SK-N-SH treated with all-trans-retinoic acid at 6 μM for 48 hours (cell line): ENCODE results near the gene DDX27.

Experiments
- ATAC-seq: fragments of 200-7000 bp; cut with Tn5 transposase; 3 replicates; pipeline ENCODE4 v1.9.1; 2020; ENCODE audit warnings: mild to moderate bottlenecking, moderate library complexity
- BACH2 ChIP-seq: fragments of 250-450 bp; sonication (Bioruptor Pico); IDR thresholded peaks from 2 replicates; pipeline ENCODE4 v1.9.0; 2021; ENCODE audit warnings: mild to moderate bottlenecking, borderline replicate concordance
- CSDC2 ChIP-seq: fragments of 250-450 bp; sonication (Bioruptor Pico); IDR thresholded peaks from 2 replicates; pipeline ENCODE4 v1.5.0; 2020; ENCODE audit warnings: mild to moderate bottlenecking, moderate library complexity
- ESRRG ChIP-seq: fragments of 250-450 bp; sonication (Bioruptor Pico); IDR thresholded peaks from 2 replicates; pipeline ENCODE4 v1.6.1; 2021; ENCODE audit warnings: mild to moderate bottlenecking
- GLIS3 ChIP-seq: fragments of 250-450 bp; sonication (Bioruptor Pico); IDR thresholded peaks from 2 replicates; pipeline ENCODE4 v1.5.0; 2020; ENCODE audit warnings: mild to moderate bottlenecking, moderate library complexity
- OSR1 ChIP-seq: fragments of 250-450 bp; sonication (Bioruptor Pico); IDR thresholded peaks from 2 replicates; pipeline ENCODE4 v1.8.0; 2022; ENCODE audit warnings: moderate library complexity, mild to moderate bottlenecking, inconsistent platforms
- RARB ChIP-seq: fragments of 250-450 bp; sonication (Bioruptor Pico); IDR thresholded peaks from 2 replicates; pipeline ENCODE4 v1.8.0; 2021; ENCODE audit warnings: mild to moderate bottlenecking, moderate library complexity
- SNAI2 ChIP-seq: fragments of 250-450 bp; sonication (Bioruptor Pico); IDR thresholded peaks from 2 replicates; pipeline ENCODE4 v1.5.0; 2020; ENCODE audit warnings: mild to moderate bottlenecking, moderate library complexity
- TOX ChIP-seq: fragments of 250-450 bp; sonication (Bioruptor Pico); IDR thresholded peaks from 2 replicates; pipeline ENCODE4 v1.8.0; 2021; ENCODE audit warnings: mild to moderate bottlenecking, moderate library complexity, borderline replicate concordance
- ZC3H10 ChIP-seq: fragments of 250-450 bp; sonication (Bioruptor Pico); IDR thresholded peaks from 2 replicates; pipeline ENCODE4 v1.5.1; 2021; ENCODE audit warnings: mild to moderate bottlenecking, moderate library complexity
- ZFP3 ChIP-seq: fragments of 250-450 bp; sonication (Bioruptor Pico); IDR thresholded peaks from 2 replicates; pipeline ENCODE4 v1.5.0; 2020; ENCODE audit warnings: mild to moderate bottlenecking, moderate library complexity
- ZFP30 ChIP-seq: fragments of 450-650 bp; formaldehyde crosslinking; IDR thresholded peaks from 2 replicates; pipeline ENCODE4 v1.5.0; 2022; ENCODE audit warnings: mild to moderate bottlenecking, moderate library complexity
- ZNF565 ChIP-seq: fragments of 450-650 bp; formaldehyde crosslinking; conservative IDR thresholded peaks from 2 replicates; pipeline ENCODE4 v1.5.0; 2020; ENCODE audit warnings: low read depth, mild to moderate bottlenecking, moderate library complexity
- ZNF70 ChIP-seq: fragments of 450-650 bp; formaldehyde crosslinking; IDR thresholded peaks from 2 replicates; pipeline ENCODE4 v1.5.0; 2020; ENCODE audit warnings: mild to moderate bottlenecking, moderate library complexity
- ZNF8 ChIP-seq: fragments of 450-650 bp; formaldehyde crosslinking; IDR thresholded peaks from 2 replicates; pipeline ENCODE4 v1.5.0; 2020; ENCODE audit warnings: mild to moderate bottlenecking, moderate library complexity
- TF ChIP-seq, protein P1 (sequence below): fragments of 250-450 bp; sonication (Bioruptor Pico); IDR thresholded peaks from 2 replicates; pipeline ENCODE4 v1.5.0; 2020; ENCODE audit warnings: mild to moderate bottlenecking, moderate library complexity
- TF ChIP-seq, protein P2 (sequence below): fragments of 250-450 bp; sonication (Bioruptor Pico); IDR thresholded peaks from 2 replicates; pipeline ENCODE4 v1.5.1; 2020; ENCODE audit warnings: low read depth, mild to moderate bottlenecking, moderate library complexity
- TF ChIP-seq, protein P3 (sequence below): fragments of 250-450 bp; sonication (Bioruptor Pico); IDR thresholded peaks from 2 replicates; pipeline ENCODE4 v1.8.0; 2020; ENCODE audit warnings: mild to moderate bottlenecking, moderate library complexity, borderline replicate concordance
- TF ChIP-seq, protein P4 (sequence below): fragments of 250-450 bp; sonication (Bioruptor Pico); IDR thresholded peaks from 2 replicates; pipeline ENCODE4 v1.8.0; 2021; ENCODE audit warnings: low read depth, mild to moderate bottlenecking, moderate library complexity, borderline replicate concordance
- TF ChIP-seq, protein P5 (sequence below): fragments of 250-450 bp; sonication (Bioruptor Pico); IDR thresholded peaks from 2 replicates; pipeline ENCODE4 v1.5.1; 2021; ENCODE audit warnings: mild to moderate bottlenecking, moderate library complexity

The DDX27 gene

DNA sequence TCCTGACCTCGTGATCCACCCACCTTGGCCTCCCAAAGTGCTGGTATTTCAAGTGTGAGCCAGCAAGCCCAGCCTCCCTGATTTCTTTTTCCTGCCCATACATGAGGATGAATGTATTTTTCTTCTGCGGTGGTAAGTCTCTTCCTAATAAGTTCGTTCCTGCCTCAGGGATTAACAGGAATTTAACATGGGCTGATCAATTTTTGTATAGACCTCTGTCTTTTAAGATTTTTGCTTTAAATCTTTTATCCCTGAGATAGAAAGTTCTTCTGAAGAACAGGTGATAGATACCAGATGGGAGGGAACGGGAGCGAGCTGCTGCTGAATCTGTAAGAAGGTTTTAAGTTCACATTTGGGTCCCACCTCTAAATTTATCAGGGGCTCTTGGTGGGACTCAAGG is 65.6 kb downstream of the DDX27 start:
- ATAC-seq: no peak
- TF ChIP-seq, protein P1, sequence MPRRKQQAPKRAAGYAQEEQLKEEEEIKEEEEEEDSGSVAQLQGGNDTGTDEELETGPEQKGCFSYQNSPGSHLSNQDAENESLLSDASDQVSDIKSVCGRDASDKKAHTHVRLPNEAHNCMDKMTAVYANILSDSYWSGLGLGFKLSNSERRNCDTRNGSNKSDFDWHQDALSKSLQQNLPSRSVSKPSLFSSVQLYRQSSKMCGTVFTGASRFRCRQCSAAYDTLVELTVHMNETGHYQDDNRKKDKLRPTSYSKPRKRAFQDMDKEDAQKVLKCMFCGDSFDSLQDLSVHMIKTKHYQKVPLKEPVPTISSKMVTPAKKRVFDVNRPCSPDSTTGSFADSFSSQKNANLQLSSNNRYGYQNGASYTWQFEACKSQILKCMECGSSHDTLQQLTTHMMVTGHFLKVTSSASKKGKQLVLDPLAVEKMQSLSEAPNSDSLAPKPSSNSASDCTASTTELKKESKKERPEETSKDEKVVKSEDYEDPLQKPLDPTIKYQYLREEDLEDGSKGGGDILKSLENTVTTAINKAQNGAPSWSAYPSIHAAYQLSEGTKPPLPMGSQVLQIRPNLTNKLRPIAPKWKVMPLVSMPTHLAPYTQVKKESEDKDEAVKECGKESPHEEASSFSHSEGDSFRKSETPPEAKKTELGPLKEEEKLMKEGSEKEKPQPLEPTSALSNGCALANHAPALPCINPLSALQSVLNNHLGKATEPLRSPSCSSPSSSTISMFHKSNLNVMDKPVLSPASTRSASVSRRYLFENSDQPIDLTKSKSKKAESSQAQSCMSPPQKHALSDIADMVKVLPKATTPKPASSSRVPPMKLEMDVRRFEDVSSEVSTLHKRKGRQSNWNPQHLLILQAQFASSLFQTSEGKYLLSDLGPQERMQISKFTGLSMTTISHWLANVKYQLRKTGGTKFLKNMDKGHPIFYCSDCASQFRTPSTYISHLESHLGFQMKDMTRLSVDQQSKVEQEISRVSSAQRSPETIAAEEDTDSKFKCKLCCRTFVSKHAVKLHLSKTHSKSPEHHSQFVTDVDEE: no peak
- no peak for TF ChIP-seq OSR1 (CRISPR knock-in tag)
- no peak for TF ChIP-seq ZFP30 (CRISPR knock-in tag)
- TF ChIP-seq ZFP3: no peak
- TF ChIP-seq TOX (CRISPR knock-in tag): no peak
- TF ChIP-seq, protein P2, sequence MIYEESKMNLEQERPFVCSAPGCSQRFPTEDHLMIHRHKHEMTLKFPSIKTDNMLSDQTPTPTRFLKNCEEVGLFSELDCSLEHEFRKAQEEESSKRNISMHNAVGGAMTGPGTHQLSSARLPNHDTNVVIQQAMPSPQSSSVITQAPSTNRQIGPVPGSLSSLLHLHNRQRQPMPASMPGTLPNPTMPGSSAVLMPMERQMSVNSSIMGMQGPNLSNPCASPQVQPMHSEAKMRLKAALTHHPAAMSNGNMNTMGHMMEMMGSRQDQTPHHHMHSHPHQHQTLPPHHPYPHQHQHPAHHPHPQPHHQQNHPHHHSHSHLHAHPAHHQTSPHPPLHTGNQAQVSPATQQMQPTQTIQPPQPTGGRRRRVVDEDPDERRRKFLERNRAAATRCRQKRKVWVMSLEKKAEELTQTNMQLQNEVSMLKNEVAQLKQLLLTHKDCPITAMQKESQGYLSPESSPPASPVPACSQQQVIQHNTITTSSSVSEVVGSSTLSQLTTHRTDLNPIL (CRISPR knock-in tag): no peak
- no peak for TF ChIP-seq CSDC2 (CRISPR knock-in tag)
- TF ChIP-seq, protein P3, sequence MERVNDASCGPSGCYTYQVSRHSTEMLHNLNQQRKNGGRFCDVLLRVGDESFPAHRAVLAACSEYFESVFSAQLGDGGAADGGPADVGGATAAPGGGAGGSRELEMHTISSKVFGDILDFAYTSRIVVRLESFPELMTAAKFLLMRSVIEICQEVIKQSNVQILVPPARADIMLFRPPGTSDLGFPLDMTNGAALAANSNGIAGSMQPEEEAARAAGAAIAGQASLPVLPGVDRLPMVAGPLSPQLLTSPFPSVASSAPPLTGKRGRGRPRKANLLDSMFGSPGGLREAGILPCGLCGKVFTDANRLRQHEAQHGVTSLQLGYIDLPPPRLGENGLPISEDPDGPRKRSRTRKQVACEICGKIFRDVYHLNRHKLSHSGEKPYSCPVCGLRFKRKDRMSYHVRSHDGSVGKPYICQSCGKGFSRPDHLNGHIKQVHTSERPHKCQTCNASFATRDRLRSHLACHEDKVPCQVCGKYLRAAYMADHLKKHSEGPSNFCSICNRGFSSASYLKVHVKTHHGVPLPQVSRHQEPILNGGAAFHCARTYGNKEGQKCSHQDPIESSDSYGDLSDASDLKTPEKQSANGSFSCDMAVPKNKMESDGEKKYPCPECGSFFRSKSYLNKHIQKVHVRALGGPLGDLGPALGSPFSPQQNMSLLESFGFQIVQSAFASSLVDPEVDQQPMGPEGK (CRISPR knock-in tag): no peak
- TF ChIP-seq, protein P4, sequence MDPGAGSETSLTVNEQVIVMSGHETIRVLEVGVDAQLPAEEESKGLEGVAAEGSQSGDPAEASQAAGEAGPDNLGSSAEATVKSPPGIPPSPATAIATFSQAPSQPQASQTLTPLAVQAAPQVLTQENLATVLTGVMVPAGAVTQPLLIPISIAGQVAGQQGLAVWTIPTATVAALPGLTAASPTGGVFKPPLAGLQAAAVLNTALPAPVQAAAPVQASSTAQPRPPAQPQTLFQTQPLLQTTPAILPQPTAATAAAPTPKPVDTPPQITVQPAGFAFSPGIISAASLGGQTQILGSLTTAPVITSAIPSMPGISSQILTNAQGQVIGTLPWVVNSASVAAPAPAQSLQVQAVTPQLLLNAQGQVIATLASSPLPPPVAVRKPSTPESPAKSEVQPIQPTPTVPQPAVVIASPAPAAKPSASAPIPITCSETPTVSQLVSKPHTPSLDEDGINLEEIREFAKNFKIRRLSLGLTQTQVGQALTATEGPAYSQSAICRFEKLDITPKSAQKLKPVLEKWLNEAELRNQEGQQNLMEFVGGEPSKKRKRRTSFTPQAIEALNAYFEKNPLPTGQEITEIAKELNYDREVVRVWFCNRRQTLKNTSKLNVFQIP: no peak
- TF ChIP-seq ZC3H10: no peak
- TF ChIP-seq SNAI2: no peak

DNA sequence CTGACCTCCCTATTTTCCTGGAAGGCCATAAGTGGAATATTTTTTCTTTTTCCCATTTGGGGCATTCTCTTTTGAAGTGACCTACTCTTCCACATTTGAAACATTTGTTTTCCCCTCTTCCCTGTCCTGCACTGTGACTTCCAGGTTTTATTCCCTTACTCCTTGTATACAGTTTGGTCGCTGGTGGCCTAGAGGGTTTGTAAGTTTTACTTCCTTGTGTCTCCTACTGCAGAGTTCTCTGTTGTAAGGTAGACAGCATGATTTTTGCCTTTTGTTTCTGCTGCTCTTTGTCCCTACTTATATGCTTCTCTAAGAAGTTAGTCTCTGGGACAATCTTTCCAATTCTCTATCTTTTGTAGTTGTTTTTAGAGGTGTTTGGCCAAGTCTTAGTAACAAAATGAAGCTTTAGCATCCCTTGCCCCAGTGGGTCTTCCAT is 66.0 kb downstream of the DDX27 start:
- no peak for TF ChIP-seq BACH2
- ATAC-seq: no peak

DNA sequence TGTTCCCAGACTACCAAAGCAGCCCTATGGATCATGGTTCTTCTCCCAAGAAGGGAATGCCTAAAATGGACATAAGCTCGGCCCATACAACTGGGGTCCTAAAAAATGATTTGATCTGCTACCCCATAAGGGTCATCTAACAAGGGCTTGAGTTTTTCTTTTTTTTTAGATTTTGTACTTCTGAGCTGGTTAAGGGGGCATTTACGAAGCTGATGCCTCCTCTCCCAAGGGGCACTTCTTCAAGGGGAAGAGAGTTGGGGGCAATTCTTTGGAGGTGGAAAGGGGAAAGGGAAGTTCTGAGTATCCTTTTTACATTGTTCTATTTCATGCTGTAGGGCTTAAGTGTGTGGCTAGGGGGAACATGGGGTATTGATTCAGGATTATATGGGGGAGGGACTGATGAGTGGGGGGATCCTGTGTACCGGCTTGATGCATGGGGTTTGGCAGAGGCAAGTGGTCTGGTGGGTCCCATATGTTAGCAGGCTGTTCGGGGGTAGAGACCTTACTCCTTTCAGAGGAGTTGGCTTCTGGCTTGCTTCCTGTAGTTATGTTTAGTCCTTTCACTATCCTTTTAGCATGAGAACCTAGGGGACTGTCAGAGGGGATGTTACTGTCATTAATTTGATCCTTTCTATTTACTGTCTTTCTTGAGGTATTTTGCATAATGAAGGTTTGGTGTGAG is 66.7 kb downstream of the DDX27 start:
- no peak for ATAC-seq
- TF ChIP-seq ESRRG (CRISPR knock-in tag): no peak
- no peak for TF ChIP-seq RARB (CRISPR knock-in tag)
- TF ChIP-seq CSDC2 (CRISPR knock-in tag): no peak
- TF ChIP-seq, protein P5, sequence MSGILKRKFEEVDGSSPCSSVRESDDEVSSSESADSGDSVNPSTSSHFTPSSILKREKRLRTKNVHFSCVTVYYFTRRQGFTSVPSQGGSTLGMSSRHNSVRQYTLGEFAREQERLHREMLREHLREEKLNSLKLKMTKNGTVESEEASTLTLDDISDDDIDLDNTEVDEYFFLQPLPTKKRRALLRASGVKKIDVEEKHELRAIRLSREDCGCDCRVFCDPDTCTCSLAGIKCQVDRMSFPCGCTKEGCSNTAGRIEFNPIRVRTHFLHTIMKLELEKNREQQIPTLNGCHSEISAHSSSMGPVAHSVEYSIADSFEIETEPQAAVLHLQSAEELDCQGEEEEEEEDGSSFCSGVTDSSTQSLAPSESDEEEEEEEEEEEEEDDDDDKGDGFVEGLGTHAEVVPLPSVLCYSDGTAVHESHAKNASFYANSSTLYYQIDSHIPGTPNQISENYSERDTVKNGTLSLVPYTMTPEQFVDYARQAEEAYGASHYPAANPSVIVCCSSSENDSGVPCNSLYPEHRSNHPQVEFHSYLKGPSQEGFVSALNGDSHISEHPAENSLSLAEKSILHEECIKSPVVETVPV (CRISPR knock-in tag): no peak
- no peak for TF ChIP-seq BACH2
- no peak for TF ChIP-seq GLIS3 (CRISPR knock-in tag)
- TF ChIP-seq ZNF70 (CRISPR knock-in tag): no peak
- no peak for TF ChIP-seq TOX (CRISPR knock-in tag)
- TF ChIP-seq, protein P3 (CRISPR knock-in tag): no peak
- no peak for TF ChIP-seq ZNF8 (CRISPR knock-in tag)
- no peak for TF ChIP-seq ZNF565 (CRISPR knock-in tag)
- TF ChIP-seq, protein P2 (CRISPR knock-in tag): no peak
- no peak for TF ChIP-seq ZFP3
- TF ChIP-seq, protein P1: no peak
- TF ChIP-seq, protein P4: no peak
